AG09319 (cell line): ENCODE results near the gene BLM.
"Not testable (repeated sequence)": the region's sequence is repeated elsewhere in the genome, so short reads cannot be mapped to it uniquely, and the experiment has no call there.

Experiments
- DNase-seq: peaks from one replicate; pipeline ENCODE4 v3.0.0-alpha.2; 2010; ENCODE audit warnings: low read depth; ENCODE audit errors: extremely low read depth
- TF ChIP-seq, protein P1 (sequence below): IDR thresholded peaks from 2 replicates; pipeline ENCODE4 v1.5.1; 2011; ENCODE audit warnings: low read depth, mild to moderate bottlenecking, inconsistent platforms, low read length, moderate library complexity

BLM gene

DNA sequence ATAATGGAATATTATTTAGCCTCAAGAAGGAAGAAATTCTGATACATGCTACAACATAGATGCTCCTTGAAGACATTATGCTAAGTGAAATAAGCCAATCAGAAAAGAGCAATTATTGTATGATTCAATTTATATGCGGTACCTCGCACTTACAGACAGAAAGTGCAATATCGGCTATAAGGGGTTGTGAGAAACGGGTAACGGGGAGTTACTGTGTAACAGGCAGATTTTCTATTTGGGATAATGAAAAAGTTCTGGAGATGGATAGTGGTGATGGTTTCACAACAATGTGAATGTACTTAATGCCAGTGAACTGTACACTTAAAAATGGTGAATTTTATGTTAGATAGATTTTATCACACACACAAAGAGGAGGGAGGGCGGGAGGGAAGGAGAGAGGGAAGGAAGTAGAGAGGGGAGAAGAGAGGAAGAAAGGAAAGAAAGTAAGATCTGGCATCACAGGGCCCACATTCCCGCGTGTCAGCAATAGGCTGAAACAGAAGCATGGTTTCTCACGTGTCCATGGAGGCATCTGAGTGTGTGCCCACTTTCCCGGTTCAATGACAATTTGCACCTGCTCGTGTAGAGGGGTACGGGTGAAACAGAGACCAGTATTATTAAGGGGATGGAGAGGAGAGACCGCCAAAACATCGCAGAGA is 700 bp upstream of the BLM start:
- no peak for DNase-seq
- TF ChIP-seq, protein P1, sequence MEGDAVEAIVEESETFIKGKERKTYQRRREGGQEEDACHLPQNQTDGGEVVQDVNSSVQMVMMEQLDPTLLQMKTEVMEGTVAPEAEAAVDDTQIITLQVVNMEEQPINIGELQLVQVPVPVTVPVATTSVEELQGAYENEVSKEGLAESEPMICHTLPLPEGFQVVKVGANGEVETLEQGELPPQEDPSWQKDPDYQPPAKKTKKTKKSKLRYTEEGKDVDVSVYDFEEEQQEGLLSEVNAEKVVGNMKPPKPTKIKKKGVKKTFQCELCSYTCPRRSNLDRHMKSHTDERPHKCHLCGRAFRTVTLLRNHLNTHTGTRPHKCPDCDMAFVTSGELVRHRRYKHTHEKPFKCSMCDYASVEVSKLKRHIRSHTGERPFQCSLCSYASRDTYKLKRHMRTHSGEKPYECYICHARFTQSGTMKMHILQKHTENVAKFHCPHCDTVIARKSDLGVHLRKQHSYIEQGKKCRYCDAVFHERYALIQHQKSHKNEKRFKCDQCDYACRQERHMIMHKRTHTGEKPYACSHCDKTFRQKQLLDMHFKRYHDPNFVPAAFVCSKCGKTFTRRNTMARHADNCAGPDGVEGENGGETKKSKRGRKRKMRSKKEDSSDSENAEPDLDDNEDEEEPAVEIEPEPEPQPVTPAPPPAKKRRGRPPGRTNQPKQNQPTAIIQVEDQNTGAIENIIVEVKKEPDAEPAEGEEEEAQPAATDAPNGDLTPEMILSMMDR: no peak

DNA sequence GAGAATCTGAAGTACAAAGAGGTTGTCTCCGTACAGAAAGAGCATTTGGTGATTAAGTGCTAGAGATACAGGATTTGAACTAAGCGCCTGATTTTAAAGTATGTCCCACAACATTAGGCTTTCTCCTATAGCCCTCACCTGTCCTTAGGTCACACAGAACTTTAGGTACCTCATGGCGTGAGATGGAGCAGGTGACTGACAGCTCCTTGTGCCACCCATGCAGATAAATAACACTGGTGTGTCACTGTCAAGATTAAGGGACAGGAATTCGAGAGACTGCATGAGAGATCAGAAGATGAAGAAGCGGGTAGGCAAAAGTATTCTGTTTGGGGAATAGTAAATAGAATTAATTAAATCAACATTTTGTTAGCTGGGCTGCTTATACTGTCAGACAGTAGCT is 1.1 kb downstream of the BLM start:
- TF ChIP-seq, protein P1: no peak
- DNase-seq: no peak

DNA sequence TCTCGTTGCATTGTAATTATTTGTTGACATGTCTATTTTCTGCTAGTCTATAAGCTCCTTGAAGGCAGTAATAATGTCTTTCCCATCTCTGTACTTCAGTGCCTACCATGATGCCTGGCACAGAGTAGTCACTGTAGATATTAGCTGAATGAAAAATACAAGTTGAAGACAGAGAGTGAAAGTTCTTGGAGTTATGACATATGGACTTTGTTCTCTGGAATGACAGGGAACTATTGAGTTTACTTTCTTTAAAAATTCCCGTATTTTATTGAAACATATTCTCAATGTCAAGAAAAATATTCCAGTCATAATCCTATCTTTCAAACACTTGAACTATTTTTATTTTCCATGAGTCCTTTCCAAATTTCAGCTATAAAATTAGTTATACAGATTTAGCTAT is 3.0 kb downstream of the BLM start:
- DNase-seq: no peak
- TF ChIP-seq, protein P1: no peak

DNA sequence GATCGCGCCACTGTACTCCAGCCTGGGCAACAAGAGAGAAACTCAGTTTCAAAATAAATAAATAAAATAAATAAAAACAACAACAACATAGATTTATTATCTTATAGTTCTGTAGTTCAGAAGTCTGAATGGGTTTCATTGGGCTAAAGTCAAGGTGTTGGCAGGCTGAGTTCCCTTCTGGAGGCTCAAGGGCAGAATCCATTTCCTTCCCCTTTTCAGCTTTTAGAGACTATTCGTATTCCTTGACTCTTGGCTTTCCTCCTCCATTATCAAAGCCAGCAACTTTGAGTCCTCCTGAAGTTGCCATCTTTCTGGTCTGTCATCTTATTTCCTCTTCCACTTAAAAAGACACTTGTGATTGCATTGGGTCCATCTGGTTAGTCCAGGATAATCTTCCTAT is 12.1 kb downstream of the BLM start:
- no peak for DNase-seq
- TF ChIP-seq, protein P1: no peak

DNA sequence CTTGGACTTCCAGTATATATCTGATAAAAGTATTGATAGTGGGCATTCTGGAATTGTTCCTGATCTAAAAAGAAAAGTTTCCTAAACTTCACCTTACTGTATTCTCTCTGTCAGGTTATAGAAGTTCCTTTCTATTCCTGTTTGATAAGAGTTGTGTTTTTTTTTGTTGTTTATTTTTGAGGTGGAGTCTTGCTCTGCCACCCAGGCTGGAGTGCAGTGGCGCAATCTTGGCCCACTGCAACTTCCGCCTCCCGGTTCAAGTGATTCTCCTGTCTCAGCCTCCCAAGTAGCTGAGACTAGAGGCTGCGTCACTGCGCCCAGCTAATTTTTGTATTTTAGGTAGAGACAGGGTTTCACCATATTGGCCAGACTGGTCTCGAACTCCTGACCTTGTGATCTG is 13.1 kb downstream of the BLM start:
- DNase-seq: no peak
- TF ChIP-seq, protein P1: no peak

DNA sequence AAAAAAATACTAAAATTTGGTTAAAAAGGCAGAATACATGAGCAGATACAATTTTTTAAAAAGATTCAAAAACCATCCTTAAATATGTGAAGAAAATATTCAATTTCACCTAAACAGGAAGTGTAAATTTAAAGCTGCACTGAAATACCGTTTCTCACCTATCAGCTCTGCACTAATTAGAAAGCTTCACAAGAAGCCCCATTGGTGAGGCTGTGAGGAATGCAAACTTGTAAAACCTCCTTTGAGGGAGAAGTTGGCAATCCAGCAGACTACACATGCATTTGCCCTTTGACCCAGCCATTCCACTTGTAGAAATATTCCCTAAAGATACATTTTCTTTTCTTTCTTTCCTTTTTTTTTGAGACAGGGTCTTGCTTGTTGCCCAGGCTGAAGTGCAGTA is 18.8 kb downstream of the BLM start:
- DNase-seq: no peak
- TF ChIP-seq, protein P1: no peak

DNA sequence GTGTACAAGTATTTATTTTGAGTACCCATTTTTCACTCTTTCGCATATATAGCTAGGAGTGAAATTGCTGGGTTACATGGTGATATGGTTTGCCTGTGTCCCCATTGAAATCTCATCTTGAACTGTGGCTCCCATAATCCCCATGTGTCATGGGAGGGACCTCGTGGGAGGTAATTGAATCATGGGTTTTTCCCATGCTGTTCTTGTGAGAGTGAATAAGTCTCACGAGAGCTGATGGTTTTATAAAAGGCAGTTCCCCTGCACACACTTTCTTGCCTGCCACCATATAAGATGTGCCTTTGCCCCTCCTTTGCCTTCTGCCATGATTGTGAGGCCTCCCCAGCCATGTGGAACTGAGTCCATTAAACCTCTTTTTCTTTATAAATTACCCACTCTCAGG is 23.4 kb downstream of the BLM start:
- not testable (repeated sequence) for DNase-seq

DNA sequence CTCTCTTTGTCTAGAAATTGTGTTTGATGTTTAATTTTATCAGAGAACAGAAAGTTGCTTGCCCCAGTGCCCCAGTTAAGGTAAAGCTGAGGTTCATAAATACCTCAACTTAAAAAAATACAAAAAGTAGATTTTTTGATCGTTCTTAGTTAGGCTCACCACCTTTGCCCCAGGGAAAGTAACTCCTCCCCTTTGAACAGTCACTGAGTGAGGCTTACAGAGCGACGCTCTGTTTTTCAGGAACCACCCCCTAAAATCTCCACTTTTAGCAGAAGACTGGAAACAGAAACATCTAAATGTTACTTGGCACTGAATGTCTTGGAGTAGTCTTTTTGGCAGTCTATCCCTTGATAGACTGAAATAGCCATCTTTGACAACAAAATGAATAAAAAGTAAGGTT is 24.9 kb downstream of the BLM start:
- DNase-seq: no peak
- TF ChIP-seq, protein P1: no peak
